ENCODE measurements around the gene KHDRBS2. TPM values are rescaled to one million over a fixed set of nuclear protein-coding genes. Genes with fewer than 3 reads are reported as not detected.

KHDRBS2 gene
- total and polyA plus RNA-seq, 2 of the 4 experiments (the other 2 are of a cell fraction): not detected

DNA sequence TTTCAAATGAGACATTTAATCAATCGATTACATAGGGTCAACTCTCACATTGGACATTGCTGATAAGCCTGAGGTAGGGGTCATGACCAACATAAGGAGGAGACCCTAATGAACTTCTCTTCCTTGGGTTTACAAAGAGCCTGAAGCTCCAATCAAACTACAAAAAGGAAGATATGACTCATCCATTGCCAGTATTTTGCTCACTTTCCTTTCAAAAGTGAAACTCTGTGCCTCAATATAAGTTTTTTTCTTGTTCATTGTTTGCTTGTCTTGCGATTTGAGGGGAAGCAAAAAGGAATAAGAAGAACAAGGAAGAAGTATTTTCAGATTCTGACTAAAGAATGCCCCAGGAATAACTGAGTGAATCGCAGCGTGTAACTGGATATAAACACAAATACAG lies 38.8 kb upstream of the KHDRBS2 start:
- H4K20me1 ChIP-seq (ENCODE audit: insufficient read depth, low read length): no peaks in the 10 kb centered on the region
- no peak overlapping the region for H2AK5ac ChIP-seq (ENCODE audit: low read depth, low read length)
- 0 out of 2 replicates have a peak, but pooled peaks cover 2% of the 10 kb centered on the region for H3K9me3 ChIP-seq (ENCODE audit: control insufficient read depth, insufficient read depth, low read length)
- H2BK20ac ChIP-seq (ENCODE audit: low read depth, low read length): no peak overlapping the region
- no peaks in the 10 kb centered on the region for H3K27me3 ChIP-seq (ENCODE audit: control insufficient read depth, insufficient read depth, low read length)
- no peaks in the 10 kb centered on the region for H3K79me1 ChIP-seq (ENCODE audit: low read depth in 1 of 2, low read length in 2 of 2)
- H3K18ac ChIP-seq (ENCODE audit: low read depth, low read length): no peak overlapping the region
- CTCF ChIA-PET: no interaction called here
- H3K9me1 ChIP-seq (ENCODE audit: insufficient read depth, low read length): no peaks in the 10 kb centered on the region
- H3K4me2 ChIP-seq (ENCODE audit: low read depth, low read length): no peak overlapping the region
- no peak overlapping the region for H3K9ac ChIP-seq (ENCODE audit: low read depth, low read length)
- no peaks in the 10 kb centered on the region for H3K36me3 ChIP-seq (ENCODE audit: control insufficient read depth, insufficient read depth, low read length)
- POLR2A ChIA-PET (ENCODE audit: unreplicated experiment): no interaction called here
- H3K27ac ChIP-seq (ENCODE audit: insufficient read depth, low read length): no peak overlapping the region
- H3K56ac ChIP-seq (ENCODE audit: extremely low read depth, insufficient read depth, low read length): no peak overlapping the region
- no peak overlapping the region for H2AK9ac ChIP-seq (replicated peaks; ENCODE audit: low read depth, low read length, poor library complexity)
- dilution Hi-C loops (cut with HindIII; ENCODE audit: low sequenced_read_pairs, unreplicated experiment): no loop called here
- in situ Hi-C loops (cut with MboI; ENCODE audit: low sequenced_read_pairs): no loop called here
- TF ChIP-seq CEBPB (IDR thresholded peaks at IDR 0.05; ENCODE audit: low read depth, low read length): no peak
- no peak for TF ChIP-seq MXI1 (IDR thresholded peaks at IDR 0.05; ENCODE audit: borderline replicate concordance, low read depth, low read length)
- no peak for TF ChIP-seq CHD1 (IDR thresholded peaks at IDR 0.05; ENCODE audit: low read depth, low read length)
- TF ChIP-seq, protein P1, sequence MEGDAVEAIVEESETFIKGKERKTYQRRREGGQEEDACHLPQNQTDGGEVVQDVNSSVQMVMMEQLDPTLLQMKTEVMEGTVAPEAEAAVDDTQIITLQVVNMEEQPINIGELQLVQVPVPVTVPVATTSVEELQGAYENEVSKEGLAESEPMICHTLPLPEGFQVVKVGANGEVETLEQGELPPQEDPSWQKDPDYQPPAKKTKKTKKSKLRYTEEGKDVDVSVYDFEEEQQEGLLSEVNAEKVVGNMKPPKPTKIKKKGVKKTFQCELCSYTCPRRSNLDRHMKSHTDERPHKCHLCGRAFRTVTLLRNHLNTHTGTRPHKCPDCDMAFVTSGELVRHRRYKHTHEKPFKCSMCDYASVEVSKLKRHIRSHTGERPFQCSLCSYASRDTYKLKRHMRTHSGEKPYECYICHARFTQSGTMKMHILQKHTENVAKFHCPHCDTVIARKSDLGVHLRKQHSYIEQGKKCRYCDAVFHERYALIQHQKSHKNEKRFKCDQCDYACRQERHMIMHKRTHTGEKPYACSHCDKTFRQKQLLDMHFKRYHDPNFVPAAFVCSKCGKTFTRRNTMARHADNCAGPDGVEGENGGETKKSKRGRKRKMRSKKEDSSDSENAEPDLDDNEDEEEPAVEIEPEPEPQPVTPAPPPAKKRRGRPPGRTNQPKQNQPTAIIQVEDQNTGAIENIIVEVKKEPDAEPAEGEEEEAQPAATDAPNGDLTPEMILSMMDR (conservative IDR thresholded peaks at IDR 0.05; ENCODE audit: low read depth, low read length): no peak
- no peak for TF ChIP-seq POLR2A (IDR thresholded peaks at IDR 0.05; ENCODE audit: low read depth, low read length)
- TF ChIP-seq BHLHE40 (IDR thresholded peaks at IDR 0.05; ENCODE audit: low read depth, low read length): no peak
- TF ChIP-seq RAD21 (IDR thresholded peaks at IDR 0.05; ENCODE audit: low read length): no peak
- no peak for TF ChIP-seq FOS (IDR thresholded peaks at IDR 0.05; ENCODE audit: low read depth, low read length)
- no peak for TF ChIP-seq MAZ (IDR thresholded peaks at IDR 0.05; ENCODE audit: borderline replicate concordance, low read depth, low read length)
- TF ChIP-seq RFX5 (IDR thresholded peaks at IDR 0.05; ENCODE audit: low read depth, low read length): no peak
- no peak for TF ChIP-seq SMC3 (IDR thresholded peaks at IDR 0.05; ENCODE audit: low read depth, low read length)
- no peak for TF ChIP-seq USF2 (IDR thresholded peaks at IDR 0.05; ENCODE audit: low read depth, low read length)
- no peak for TF ChIP-seq MAFK (IDR thresholded peaks at IDR 0.05; ENCODE audit: low read depth, low read length)
- TF ChIP-seq NFE2L2 (IDR thresholded peaks at IDR 0.05; ENCODE audit: low read depth, low read length): no peak
- no peak for TF ChIP-seq RCOR1 (IDR thresholded peaks at IDR 0.05; ENCODE audit: insufficient replicate concordance, low read length)
- TF ChIP-seq ELK1 (IDR thresholded peaks at IDR 0.05; ENCODE audit: borderline replicate concordance, low read depth, low read length): no peak
- no peak overlapping the region for H2BK120ac ChIP-seq (ENCODE audit: low read depth, low read length)
- no peak for DNase-seq
- no peak overlapping the region for H3K4ac ChIP-seq (ENCODE audit: low read depth, low read length)
- no peak overlapping the region for H3K14ac ChIP-seq (replicated peaks; ENCODE audit: low read depth, low read length)
- no peak overlapping the region for H4K91ac ChIP-seq (ENCODE audit: insufficient read depth, low read depth, low read length)
- H3K4me1 ChIP-seq (ENCODE audit: control insufficient read depth, insufficient read depth, low read length): no peaks in the 10 kb centered on the region
- H2AFZ ChIP-seq (replicated peaks; ENCODE audit: low read length, poor library complexity): no peak overlapping the region
- H2BK15ac ChIP-seq (ENCODE audit: low read depth, low read length): no peak overlapping the region
- H2BK5ac ChIP-seq (ENCODE audit: low read depth, low read length, poor library complexity, severe bottlenecking): no peak overlapping the region
- BruUV-seq (replicated peaks): no TSS peak
- intact Hi-C loops (cut with micrococcal nuclease): no loop called here
- no CpG with 5 or more reads among the region's 4 CpGs for WGBS, 2 experiments (ENCODE audit: extremely low coverage in 2 of 2, insufficient read length in 1 of 2)
- ATAC-seq (ENCODE audit: low read depth): no peak
- no peak overlapping the region for H4K8ac ChIP-seq (ENCODE audit: low read depth in 2 of 2, low read length in 2 of 2)
- no peak overlapping the region for H3K4me3 ChIP-seq (ENCODE audit: insufficient read depth, low read depth, low read length)
- H4K5ac ChIP-seq (ENCODE audit: low read depth, low read length): no peak overlapping the region
- H3K23ac ChIP-seq (ENCODE audit: low read depth, low read length): no peak overlapping the region

Data from IMR-90 (cell line).